HG03558 (cell line): ENCODE measurements around the gene WWOX.

Experiments
- ATAC-seq: cut with Tn5 transposase; IDR thresholded peaks from one replicate; pipeline ENCODE4 v1.9.1; 2021; ENCODE audit warnings: moderate number of reproducible peaks; ENCODE audit not compliant: unreplicated experiment; ENCODE audit errors: extremely low read depth

WWOX gene

GRCh38 chr16:78375055-78375679 lies 275.7 kb downstream of the WWOX start:
- ATAC-seq = no peak

- no peak for ATAC-seq
These were observed 277.0 kb downstream of the WWOX start for GRCh38 chr16:78376452-78376851.

- no peak for ATAC-seq
These were observed 277.9 kb downstream of the WWOX start for GRCh38 chr16:78377312-78377711.

- no peak for ATAC-seq
These were observed 281.6 kb downstream of the WWOX start for GRCh38 chr16:78381060-78381459.

GRCh38 chr16:78383118-78383517 lies 283.7 kb downstream of the WWOX start:
- ATAC-seq = no peak

GRCh38 chr16:78385086-78385805 lies 285.8 kb downstream of the WWOX start:
- no peak for ATAC-seq

GRCh38 chr16:78386557-78387324 lies 287.3 kb downstream of the WWOX start:
- no peak for ATAC-seq

GRCh38 chr16:78389009-78389498 lies 289.6 kb downstream of the WWOX start:
- no peak for ATAC-seq

- no peak for ATAC-seq
These were observed 290.6 kb downstream of the WWOX start for GRCh38 chr16:78390092-78390491.

- no peak for ATAC-seq
These were observed 291.3 kb downstream of the WWOX start for GRCh38 chr16:78390508-78391324.

- ATAC-seq = no peak
These were observed 293.2 kb downstream of the WWOX start for GRCh38 chr16:78392585-78393195.

- ATAC-seq = no peak
These were observed 295.6 kb downstream of the WWOX start for GRCh38 chr16:78395035-78395434.

GRCh38 chr16:78396046-78396445 lies 296.6 kb downstream of the WWOX start:
- ATAC-seq = no peak

GRCh38 chr16:78396673-78397072 lies 297.2 kb downstream of the WWOX start:
- no peak for ATAC-seq

GRCh38 chr16:78399384-78399783 lies 299.9 kb downstream of the WWOX start:
- no peak for ATAC-seq

GRCh38 chr16:78402833-78403232 lies 303.4 kb downstream of the WWOX start:
- no peak for ATAC-seq

- no peak for ATAC-seq
These were observed 305.6 kb downstream of the WWOX start for GRCh38 chr16:78405040-78405439.

GRCh38 chr16:78405833-78406232 lies 306.4 kb downstream of the WWOX start:
- ATAC-seq = no peak

- no peak for ATAC-seq
These were observed 307.7 kb downstream of the WWOX start for GRCh38 chr16:78407191-78407590.

GRCh38 chr16:78413651-78414050 lies 314.2 kb downstream of the WWOX start:
- ATAC-seq = no peak
